Testis (tissue), 3 donors: Measurements from ENCODE around the gene TIA1. TPM values are rescaled to one million over a fixed set of nuclear protein-coding genes. Genes with fewer than 3 reads are reported as not detected.
A peak's percentile ranks its signal among the peaks of the same experiment; 100 is the strongest.

Source experiments
- DNase-seq: peaks from one replicate; pipeline ENCODE4 v3.0.0-alpha.2; 2019
- H3K27ac ChIP-seq, 2 donors: fragments of 200-600 bp; sonication (generic); one replicate each; pipeline ENCODE4 v1.5.1; 2019
- H3K27me3 ChIP-seq: fragments of 200-600 bp; sonication (generic); one replicate; pipeline ENCODE4 v1.5.1; 2019
- H3K36me3 ChIP-seq: fragments of 200-600 bp; sonication (generic); one replicate; pipeline ENCODE4 v1.5.1; 2017; ENCODE audit warnings: low read depth; ENCODE audit errors: missing control alignments
- H3K4me1 ChIP-seq: fragments of 200-600 bp; sonication (generic); one replicate; pipeline ENCODE4 v1.5.1; 2019
- H3K4me3 ChIP-seq, 2 donors: fragments of 200-600 bp; sonication (generic); one replicate each; pipeline ENCODE4 v1.5.1; 2017 to 2019
- H3K9me3 ChIP-seq: fragments of 200-600 bp; sonication (generic); one replicate; pipeline ENCODE4 v1.5.1; 2017
- CTCF ChIP-seq, 3 experiments: fragments of 450-650 bp in 2 of 3; fragments of 200-600 bp in 1 of 3; sonication (generic) in 1 of 3; IDR thresholded peaks; one replicate each; pipeline ENCODE4 v1.5.1; 2016 to 2019; ENCODE audit warnings: antibody characterized with exemption in 3 of 3, mild to moderate bottlenecking in 2 of 3, moderate library complexity in 1 of 3
- POLR2A ChIP-seq: fragments of 450-650 bp; IDR thresholded peaks from one replicate; pipeline ENCODE4 v1.6.1; 2017; ENCODE audit warnings: antibody characterized with exemption, mild to moderate bottlenecking, moderate library complexity
- WGBS, 2 donors: methylation state at CpG; one replicate each; pipeline ENCODE4 v1.1.5; 2018; 5-methylcytosine and 5-hydroxymethylcytosine counted together
- intact Hi-C: fragments of 100-400 bp; cut with DNase I; formaldehyde crosslinking; loops from one replicate; pipeline ENCODE4 v1.15.1; 2023; ENCODE audit warnings: low total_unique reads
- polyA plus RNA-seq: library from polyadenylated mRNA; stranded (reverse); fragments of 350-450 nt; fragmentation: Illumina TruSeq; extraction: RNeasy Lipid Tissue Mini Kit (QIAGEN cat#74804); gene quantifications from one replicate; pipeline ENCODE4 v1.2.3, GENCODE V29; 2014; ENCODE audit warnings: low read depth, low replicate concordance; ENCODE audit not compliant: insufficient read depth
- total RNA-seq, 2 donors: library from RNA; depleted of rRNA; stranded (reverse); fragments of >200 nt; gene quantifications; one replicate each; pipeline ENCODE4 v1.2.3, GENCODE V29; 2016

TIA1 gene
- total and polyA plus RNA-seq, 3 donors from 2014 or later = 57.7 to 89.9 (median 89.4) TPM

GRCh38 chr2:70255637-70256314, 7.3 kb upstream of the TIA1 start:
- Histone ChIP-seq H3K27me3 (no peaks in the 10 kb centered on the region), H3K9me3 (no peaks in the 10 kb centered on the region), H3K4me1 (peaks cover 17% of the 10 kb centered on the region), H3K27ac (no peak overlapping the region), H3K36me3 (no peaks in the 10 kb centered on the region), H3K4me3 (no peak overlapping the region)
- WGBS, 2 donors = 93 to 94% methylated on average over 8 of the region's 8 CpGs
- intact Hi-C loops = no loop called here
- DNase-seq = no peak
- TF ChIP-seq CTCF (IDR thresholded peaks at IDR 0.05) (no peak), POLR2A (no peak)

- no peak overlapping the region for H3K4me3 ChIP-seq
- no peak for DNase-seq
- TF ChIP-seq CTCF (IDR thresholded peaks at IDR 0.05) (no peak), POLR2A (no peak)
- 86 to 91% methylated on average over 16 of the region's 16 CpGs for whole genome bisulfite sequencing, 2 donors
- no peak overlapping the region for H3K27ac ChIP-seq
- intact Hi-C loops = no loop called here
- H3K27me3 ChIP-seq = no peaks in the 10 kb centered on the region
- H3K4me1 ChIP-seq = peaks cover 12% of the 10 kb centered on the region
- no peaks in the 10 kb centered on the region for H3K9me3 ChIP-seq
- no peaks in the 10 kb centered on the region for H3K36me3 ChIP-seq
These were observed 2.0 kb upstream of the TIA1 start for GRCh38 chr2:70250434-70250833.

- TF ChIP-seq POLR2A = no peak
- no peak for TF ChIP-seq CTCF (IDR thresholded peaks at IDR 0.05)
- DNase-seq = no peak
- Histone ChIP-seq H3K4me1 (peaks cover 12% of the 10 kb centered on the region), H3K27ac (peak overlapping the region; percentile 97 to 99), H3K4me3 (peak overlapping the region; percentile 78 to 98), H3K36me3 (no peaks in the 10 kb centered on the region), H3K27me3 (no peaks in the 10 kb centered on the region), H3K9me3 (no peaks in the 10 kb centered on the region)
- intact Hi-C loops = no loop called here
- 0% methylated on average over 20 of the region's 20 CpGs for WGBS, 2 donors
These were observed 856 bp downstream of the TIA1 start for GRCh38 chr2:70247364-70248180.

- no peak for DNase-seq
- no peak for TF ChIP-seq CTCF (IDR thresholded peaks at IDR 0.05)
- TF ChIP-seq POLR2A = no peak
- H3K27ac ChIP-seq = no peak overlapping the region
- 76 to 83% methylated on average over 5 of the region's 5 CpGs for WGBS, 2 donors
- no peaks in the 10 kb centered on the region for H3K9me3 ChIP-seq
- H3K4me1 ChIP-seq = peaks cover 12% of the 10 kb centered on the region
- intact Hi-C loops = no loop called here
- H3K27me3 ChIP-seq = no peaks in the 10 kb centered on the region
- H3K4me3 ChIP-seq = no peak overlapping the region
- no peaks in the 10 kb centered on the region for H3K36me3 ChIP-seq
These were observed 4.4 kb downstream of the TIA1 start for GRCh38 chr2:70243806-70244584.
